GM23248 (cell line): Measurements from ENCODE around the gene CTH.

Source experiments
- EZH2 ChIP-seq: fragments of 200-600 bp; sonication (generic); IDR thresholded peaks from 2 replicates; pipeline ENCODE4 v1.6.1; 2018; ENCODE audit warnings: antibody characterized with exemption, mild to moderate bottlenecking; ENCODE audit not compliant: insufficient read depth, poor library complexity, severe bottlenecking
- EZH2phosphoT487 ChIP-seq: fragments of 200-600 bp; sonication (generic); IDR thresholded peaks from 2 replicates; pipeline ENCODE4 v1.6.1; 2018; ENCODE audit warnings: antibody characterized with exemption, moderate library complexity, mild to moderate bottlenecking, low read depth; ENCODE audit not compliant: insufficient read depth

- TF ChIP-seq EZH2phosphoT487 (no peak), EZH2 (no peak)
These were observed 24.9 kb upstream of the CTH start for GRCh38 chr1:70386121-70386520.
